Calu3 (cell line): ENCODE results near the gene DLAT. TPM values are rescaled to one million over a fixed set of nuclear protein-coding genes. Genes with fewer than 3 reads are reported as not detected.
A peak's percentile ranks its signal among the peaks of the same experiment; 100 is the strongest.

ENCODE experiments used
- BruUV-seq: library from RNA; stranded (reverse); fragments of 400-500 nt; replicated peaks from 2 replicates; lab custom pipeline; 2021; lab: Mats Ljungman, UMichigan
- CTCF ChIA-PET: fragments of 300-600 bp; sonication (Branson Sonifier 250); formaldehyde crosslinking; loops from one replicate; lab custom pipeline; 2022; ENCODE audit warnings: antibody characterized with exemption; lab: Charles Lee
- DNase-seq: peaks from one replicate; pipeline ENCODE4 v3.0.0; 2022
- H3K27ac Mint-ChIP-seq: one replicate; pipeline ENCODE4 v1.8.0; 2022; ENCODE audit warnings: mixed read lengths; ENCODE audit not compliant: unreplicated experiment
- H3K27me3 Mint-ChIP-seq: one replicate; pipeline ENCODE4 v1.8.0; 2022; ENCODE audit warnings: mixed read lengths; ENCODE audit not compliant: unreplicated experiment
- H3K36me3 Mint-ChIP-seq: one replicate; pipeline ENCODE4 v1.8.0; 2022; ENCODE audit warnings: mild to moderate bottlenecking, moderate library complexity, mixed read lengths; ENCODE audit not compliant: insufficient read depth, unreplicated experiment
- H3K4me1 Mint-ChIP-seq: one replicate; pipeline ENCODE4 v1.8.0; 2022; ENCODE audit warnings: mild to moderate bottlenecking, low read depth, mixed read lengths; ENCODE audit not compliant: unreplicated experiment
- H3K4me3 Mint-ChIP-seq: one replicate; pipeline ENCODE4 v1.8.0; 2022; ENCODE audit warnings: mild to moderate bottlenecking, low read depth, moderate library complexity, mixed read lengths; ENCODE audit not compliant: unreplicated experiment
- H3K9me3 Mint-ChIP-seq: one replicate; pipeline ENCODE4 v1.8.0; 2022; ENCODE audit warnings: low read depth, mixed read lengths; ENCODE audit not compliant: unreplicated experiment
- intact Hi-C: fragments of 100-400 bp; cut with micrococcal nuclease; formaldehyde crosslinking; loops from one replicate; pipeline ENCODE4 v1.10.0; 2022; ENCODE audit not compliant: unreplicated experiment
- total RNA-seq: library from RNA; stranded (reverse); gene quantifications from 2 replicates; pipeline ENCODE4 v1.2.3, GENCODE V29; 2022
- TF ChIP-seq, protein P1 (sequence below): fragments of 200-600 bp; IDR thresholded peaks from one replicate; pipeline ENCODE4 v1.8.0; 2022; ENCODE audit warnings: antibody characterized with exemption; ENCODE audit not compliant: unreplicated experiment

The DLAT gene
- total RNA-seq, 1 experiment from 2014 or later = 27.4 TPM

DNA sequence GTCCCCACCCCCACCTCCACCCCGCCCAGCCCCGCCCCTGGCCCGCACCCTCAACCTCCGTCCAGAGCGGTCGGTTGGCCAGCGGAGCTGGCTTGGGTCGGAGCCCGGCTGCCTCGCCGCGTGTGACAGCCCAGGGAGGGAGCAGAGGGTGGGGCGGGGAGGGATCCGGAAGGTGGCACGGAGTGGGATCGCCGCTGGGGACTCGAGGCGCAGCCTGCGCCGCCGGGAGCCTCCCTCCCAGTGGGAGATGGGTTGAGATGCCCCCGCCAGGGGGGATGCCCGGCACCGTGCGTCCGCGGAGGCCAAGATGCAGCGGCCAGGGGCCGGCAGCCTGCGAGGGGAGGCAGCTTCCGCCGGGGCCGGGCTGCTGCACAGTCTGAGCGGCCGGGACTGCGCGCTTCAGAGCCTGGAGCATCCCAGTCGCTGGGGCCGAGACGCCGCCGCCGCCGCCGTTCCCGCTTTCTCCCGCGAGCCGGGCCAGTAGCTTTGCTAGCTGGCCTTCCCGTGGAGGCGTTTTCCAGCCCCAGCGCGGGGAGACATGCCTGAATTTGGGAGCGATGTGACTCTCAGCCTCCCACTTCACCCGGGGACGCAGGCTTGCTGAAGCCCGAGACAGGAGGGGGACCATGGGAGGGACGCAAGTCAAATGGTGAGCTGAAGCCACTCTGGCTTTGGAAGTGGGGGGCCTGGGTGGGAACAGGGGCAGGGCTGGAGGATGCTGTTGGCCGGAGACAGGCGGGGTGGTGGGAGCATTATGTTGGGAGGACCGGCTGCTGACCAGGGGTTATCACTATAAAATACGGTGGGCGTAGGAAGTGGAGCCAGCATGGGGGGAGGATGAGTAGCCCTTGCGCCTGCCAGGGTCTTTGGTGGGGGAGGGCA, 47.8 kb upstream of the DLAT start:
- no TSS peak for BruUV-seq
- intact Hi-C loops = no loop called here
- CTCF ChIA-PET = no interaction called here
- H3K4me1 Mint-ChIP-seq = peaks cover 15% of the 10 kb centered on the region
- H3K36me3 Mint-ChIP-seq = peaks cover 4% of the 10 kb centered on the region
- no peaks in the 10 kb centered on the region for H3K9me3 Mint-ChIP-seq
- H3K27ac Mint-ChIP-seq = no peak overlapping the region
- H3K4me3 Mint-ChIP-seq = peak overlapping the region; percentile 61
- TF ChIP-seq, protein P1, sequence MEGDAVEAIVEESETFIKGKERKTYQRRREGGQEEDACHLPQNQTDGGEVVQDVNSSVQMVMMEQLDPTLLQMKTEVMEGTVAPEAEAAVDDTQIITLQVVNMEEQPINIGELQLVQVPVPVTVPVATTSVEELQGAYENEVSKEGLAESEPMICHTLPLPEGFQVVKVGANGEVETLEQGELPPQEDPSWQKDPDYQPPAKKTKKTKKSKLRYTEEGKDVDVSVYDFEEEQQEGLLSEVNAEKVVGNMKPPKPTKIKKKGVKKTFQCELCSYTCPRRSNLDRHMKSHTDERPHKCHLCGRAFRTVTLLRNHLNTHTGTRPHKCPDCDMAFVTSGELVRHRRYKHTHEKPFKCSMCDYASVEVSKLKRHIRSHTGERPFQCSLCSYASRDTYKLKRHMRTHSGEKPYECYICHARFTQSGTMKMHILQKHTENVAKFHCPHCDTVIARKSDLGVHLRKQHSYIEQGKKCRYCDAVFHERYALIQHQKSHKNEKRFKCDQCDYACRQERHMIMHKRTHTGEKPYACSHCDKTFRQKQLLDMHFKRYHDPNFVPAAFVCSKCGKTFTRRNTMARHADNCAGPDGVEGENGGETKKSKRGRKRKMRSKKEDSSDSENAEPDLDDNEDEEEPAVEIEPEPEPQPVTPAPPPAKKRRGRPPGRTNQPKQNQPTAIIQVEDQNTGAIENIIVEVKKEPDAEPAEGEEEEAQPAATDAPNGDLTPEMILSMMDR = no peak
- H3K27me3 Mint-ChIP-seq = peaks cover 9% of the 10 kb centered on the region
- DNase-seq = peak; percentile 26

DNA sequence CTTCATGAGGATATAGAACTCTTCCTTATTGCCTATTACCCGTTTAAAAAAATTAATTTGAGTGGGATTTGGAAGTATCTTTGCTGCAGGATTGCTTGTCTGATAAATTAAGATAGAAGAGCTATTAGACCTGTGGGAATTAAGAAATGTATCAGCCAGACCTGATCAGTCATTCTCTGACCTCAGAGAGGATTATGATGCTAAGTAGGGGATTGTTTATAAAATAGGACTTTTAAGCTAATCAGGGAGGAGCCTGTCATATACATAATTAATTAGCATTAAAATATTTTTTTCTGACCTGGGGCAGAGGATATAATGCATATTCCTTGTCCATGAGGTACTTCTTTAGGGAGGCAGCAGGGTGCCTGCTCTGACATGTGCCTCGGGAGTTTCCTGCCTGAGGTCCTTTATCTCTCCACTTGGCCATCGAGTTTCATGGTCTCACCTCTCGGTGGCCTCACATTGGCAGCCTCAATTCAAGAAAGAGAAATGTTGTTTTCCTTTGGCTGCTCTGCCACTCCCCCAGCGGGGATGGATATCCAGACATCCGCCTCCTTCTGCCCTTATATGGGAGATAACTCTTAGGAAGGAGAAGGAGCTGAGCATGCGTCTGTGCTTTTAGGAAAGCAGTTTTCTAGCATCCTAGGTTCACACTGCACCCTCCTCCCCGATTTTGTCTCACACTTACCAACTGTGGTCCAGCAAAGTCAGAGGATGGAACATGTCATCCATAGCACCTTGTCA, 47.0 kb upstream of the DLAT start:
- peaks cover 23% of the 10 kb centered on the region for H3K4me1 Mint-ChIP-seq

DNA sequence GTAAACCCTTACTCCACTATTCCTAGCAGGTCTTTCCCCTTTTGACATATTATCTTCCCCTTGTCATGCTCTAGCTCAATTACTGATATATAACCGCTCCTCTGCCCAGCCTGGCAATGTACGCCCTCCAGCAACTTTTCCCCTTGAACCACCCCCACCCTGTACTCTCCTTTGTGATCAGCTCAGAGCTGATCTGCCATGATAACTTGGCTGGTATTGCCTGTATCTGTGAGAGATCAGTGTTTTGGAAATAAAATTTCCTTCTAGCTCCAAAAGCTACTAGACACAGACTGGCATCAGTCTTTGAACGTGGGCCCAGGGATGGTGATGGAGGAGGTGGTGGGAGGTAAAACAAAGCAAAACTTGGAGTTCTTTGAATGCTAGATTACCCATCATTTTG, 45.1 kb upstream of the DLAT start:
- peaks cover 11% of the 10 kb centered on the region for H3K36me3 Mint-ChIP-seq
- no peaks in the 10 kb centered on the region for H3K9me3 Mint-ChIP-seq
- intact Hi-C loops = no loop called here
- H3K4me3 Mint-ChIP-seq = no peak overlapping the region
- TF ChIP-seq, protein P1 = no peak
- H3K27me3 Mint-ChIP-seq = peaks cover 9% of the 10 kb centered on the region
- H3K4me1 Mint-ChIP-seq = peaks cover 28% of the 10 kb centered on the region
- no peak overlapping the region for H3K27ac Mint-ChIP-seq
- no peak for DNase-seq
- BruUV-seq = no TSS peak
- CTCF ChIA-PET = interaction anchor here (0.9 kb wide), 1 partner anchor 48 kb away, joined by 3 read pairs; no protein-coding TSS in a partner anchor

More for the DNA sequence above, 47.0 kb upstream of the DLAT start:
- Mint-ChIP-seq H3K27ac (no peak overlapping the region), H3K9me3 (no peaks in the 10 kb centered on the region), H3K27me3 (peaks cover 9% of the 10 kb centered on the region), H3K4me3 (peak overlapping the region; percentile 61), H3K36me3 (peaks cover 8% of the 10 kb centered on the region)
- no peak for DNase-seq
- TF ChIP-seq, protein P1 = no peak
- CTCF ChIA-PET = interaction anchor here (1.4 kb wide), 1 partner anchor 36 kb away, joined by 4 read pairs; no protein-coding TSS in a partner anchor
- BruUV-seq = no TSS peak
- intact Hi-C loops = no loop called here

DNA sequence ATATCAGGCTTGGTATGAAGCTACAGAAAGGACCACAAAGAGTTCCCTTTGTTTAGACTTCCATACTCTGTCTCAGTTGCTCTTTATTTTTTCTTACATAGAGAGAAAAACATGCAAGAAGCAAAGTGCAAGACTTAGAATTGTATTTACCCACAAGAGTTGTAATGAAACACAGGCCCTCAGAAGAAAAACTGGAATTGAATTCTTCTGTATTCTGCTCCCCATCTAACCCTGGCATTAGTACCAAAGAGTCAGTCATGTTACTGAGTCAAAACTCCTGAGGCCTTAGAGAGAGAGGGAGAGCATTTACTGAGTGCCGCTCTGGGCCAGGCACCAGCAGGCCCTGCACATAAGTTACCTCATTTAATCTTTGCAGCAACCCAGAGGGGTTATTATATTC, 43.9 kb upstream of the DLAT start:
- H3K27ac Mint-ChIP-seq = no peak overlapping the region
- H3K9me3 Mint-ChIP-seq = no peaks in the 10 kb centered on the region
- H3K4me1 Mint-ChIP-seq = peaks cover 28% of the 10 kb centered on the region
- CTCF ChIA-PET = interaction anchor here (1.0 to 2.6 kb wide), 8 partner anchors 16 to 110 kb away, joined by 3 to 20 read pairs (median 8); partner anchors contain the start of genes ALG9 and C11orf52
- peaks cover 11% of the 10 kb centered on the region for H3K36me3 Mint-ChIP-seq
- H3K27me3 Mint-ChIP-seq = peaks cover 5% of the 10 kb centered on the region
- DNase-seq = no peak
- no peak overlapping the region for H3K4me3 Mint-ChIP-seq
- intact Hi-C loops = no loop called here
- TF ChIP-seq, protein P1 = no peak
- no TSS peak for BruUV-seq
